Heart right ventricle (tissue), 16 donors: ENCODE results near the gene ABCB11. TPM values are rescaled to one million over a fixed set of nuclear protein-coding genes. Genes with fewer than 3 reads are reported as not detected.
A peak's percentile ranks its signal among the peaks of the same experiment; 100 is the strongest.

Experiments
- ATAC-seq, 8 donors: fragments of 200-7000 bp; cut with Tn5 transposase; one replicate each; pipeline ENCODE4 v1.9.1; 2020; ENCODE audit warnings: mild to moderate bottlenecking in 8 of 8, moderate library complexity in 8 of 8, moderate number of reproducible peaks in 1 of 8
- DNase-seq, 2 donors: peaks; one replicate each; pipeline ENCODE4 v3.0.0-alpha.2; 2020
- H3K27ac ChIP-seq, 10 donors: fragments of 200-600 bp; sonication (generic) in 2 of 10; one replicate each; pipeline versions ENCODE4 v1.5.0 to v1.8.0; 2020 to 2022; ENCODE audit warnings: mild to moderate bottlenecking in 3 of 10
- H3K27me3 ChIP-seq, 7 donors: fragments of 200-600 bp; one replicate each; pipeline ENCODE4 v1.8.0; 2021 to 2022; ENCODE audit warnings: mild to moderate bottlenecking in 2 of 7
- H3K36me3 ChIP-seq, 9 donors: fragments of 200-600 bp; sonication (generic) in 1 of 9; one replicate each; pipeline versions ENCODE4 v1.5.0 to v1.8.0; 2020 to 2022; ENCODE audit warnings: mild to moderate bottlenecking in 2 of 9
- H3K4me1 ChIP-seq, 9 donors: fragments of 200-600 bp; sonication (generic) in 1 of 9; one replicate each; pipeline versions ENCODE4 v1.5.0 to v1.8.0; 2020 to 2022; ENCODE audit warnings: mild to moderate bottlenecking in 4 of 9
- H3K4me3 ChIP-seq, 10 donors: fragments of 200-600 bp; sonication (generic) in 2 of 10; one replicate each; pipeline versions ENCODE4 v1.5.0 to v1.8.0; 2020 to 2022; ENCODE audit warnings: mild to moderate bottlenecking in 7 of 10, moderate library complexity in 2 of 10
- H3K9me3 ChIP-seq, 11 donors: fragments of 200-600 bp in 10 of 11; sonication (generic) in 2 of 11; one replicate each; pipeline versions ENCODE4 v1.5.0 to v1.8.0; 2013 to 2022; ENCODE audit warnings: mild to moderate bottlenecking in 2 of 11, control low read depth in 1 of 11, moderate library complexity in 1 of 11
- WGBS, 2 donors: extraction: QIAGEN DNeasy Blood & Tissue Kit; methylation state at CpG; one replicate each; pipeline ENCODE4 v1.1.7; 2013; ENCODE audit warnings: inconsistent platforms in 1 of 2; 5-methylcytosine and 5-hydroxymethylcytosine counted together
- intact Hi-C, 10 donors: fragments of 100-400 bp; cut with DNase I; formaldehyde crosslinking; loops; one replicate each; pipeline versions ENCODE4 v1.11.1 to v1.14.2; 2022
- polyA plus RNA-seq, 2 donors: library from polyadenylated mRNA; stranded (reverse); fragments of 200-250 nt; gene quantifications; one replicate each; pipeline ENCODE4 v1.2.3, GENCODE V29; 2013
- total RNA-seq, 10 donors: library from RNA; stranded (reverse); fragmentation: NEBNext Ultra II Directional in 3 of 10; extraction: Animal tissue kit (Norgen Biotek cat#: 25700) in 3 of 10; gene quantifications; one replicate each; pipeline versions ENCODE4 v1.2.1 to v1.2.4, GENCODE V29; 2021 to 2023
- TF ChIP-seq, protein P1 (sequence below), 9 donors: fragments of 200-600 bp; sonication (generic) in 2 of 9; IDR thresholded peaks; one replicate each; pipeline versions ENCODE4 v1.5.0 to v1.8.0; 2021 to 2022; ENCODE audit warnings: antibody characterized with exemption in 9 of 9, mild to moderate bottlenecking in 5 of 9, moderate library complexity in 1 of 9
- donor health status: Arrhythmogenic right ventricular cardiomyopathy.
- donor health status: ischemic (EF 13 %, LVEDD 7.1; RV severe dilation, severe dysfunction).
- donor health status: healthy with polysubstance abuse.
- donor health status: DM: no; HTN: yes; CAD: no.
- donor health status: DM: no; HTN: no; CAD: no.
- donor health status: ischemic (EF 25% LVEDD 6.9; RV normal size, moderate dysfunction).
- donor health status: ischemic (EF 25% LVEDD 5.7; RV mildly dilated, moderate dysfunction).
- donor health status: healthy.
- donor health status: DM: yes; HTN: yes; CAD: no.
- donor health status: Ischemic cardiomyopathy.
- donor health status: ischemic (EF 35%, LVEDD 5.7; RV mildly dilated, moderate dysfunction).
- donor health status: nonischemic (EF 11% LVEDD 7.7; RV severe dilation, severe dysfunction).
- donor health status: DM: yes; HTN: yes; CAD: no.
- donor health status: PGD.
- donor health status: ischemic (EF 29% LVEDD 5.4; RV normal size, mild dysfunction).
- donor health status: nonischemic (EF 23%, LVEDD 6.1; RV moderate dilation, normal function).

ABCB11 gene
- total and polyA plus RNA-seq, 12 donors = 0.01 to 0.23 (median 0.06) TPM; not detected in 7

DNA sequence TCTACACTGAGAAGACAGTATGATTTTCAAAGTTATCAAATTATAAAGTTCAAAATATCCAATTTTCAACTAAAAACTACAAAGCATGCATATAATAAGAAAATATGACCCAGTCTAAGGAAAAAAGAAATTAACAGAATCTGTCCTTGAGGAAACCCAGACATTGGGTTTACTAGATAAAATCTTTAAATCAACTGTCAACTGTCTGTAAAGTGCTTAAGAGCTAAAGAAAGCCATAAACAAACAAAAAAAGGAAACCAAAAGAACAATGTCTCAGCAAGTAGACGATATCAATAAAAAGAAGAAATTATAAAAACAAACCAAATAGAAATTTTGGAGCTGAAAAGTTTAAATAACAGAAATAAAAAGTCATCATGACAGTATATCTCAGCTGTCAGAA is 10.5 kb upstream of the ABCB11 start:
- Histone ChIP-seq H3K36me3 (no peaks in the 10 kb centered on the region), H3K27me3 (no peaks in the 10 kb centered on the region), H3K9me3 (peaks cover 0 to 20% (median 4%) of the 10 kb centered on the region in 11 donors), H3K27ac (no peak overlapping the region), H3K4me1 (peaks cover 0 to 32% (median 0%) of the 10 kb centered on the region in 9 donors), H3K4me3 (no peak overlapping the region)
- 43% methylated on average over 1 of the region's 1 CpG for WGBS, 2 donors
- DNase-seq (no peak), ATAC-seq (no peak)
- intact Hi-C loops = no loop called here
- TF ChIP-seq, protein P1, sequence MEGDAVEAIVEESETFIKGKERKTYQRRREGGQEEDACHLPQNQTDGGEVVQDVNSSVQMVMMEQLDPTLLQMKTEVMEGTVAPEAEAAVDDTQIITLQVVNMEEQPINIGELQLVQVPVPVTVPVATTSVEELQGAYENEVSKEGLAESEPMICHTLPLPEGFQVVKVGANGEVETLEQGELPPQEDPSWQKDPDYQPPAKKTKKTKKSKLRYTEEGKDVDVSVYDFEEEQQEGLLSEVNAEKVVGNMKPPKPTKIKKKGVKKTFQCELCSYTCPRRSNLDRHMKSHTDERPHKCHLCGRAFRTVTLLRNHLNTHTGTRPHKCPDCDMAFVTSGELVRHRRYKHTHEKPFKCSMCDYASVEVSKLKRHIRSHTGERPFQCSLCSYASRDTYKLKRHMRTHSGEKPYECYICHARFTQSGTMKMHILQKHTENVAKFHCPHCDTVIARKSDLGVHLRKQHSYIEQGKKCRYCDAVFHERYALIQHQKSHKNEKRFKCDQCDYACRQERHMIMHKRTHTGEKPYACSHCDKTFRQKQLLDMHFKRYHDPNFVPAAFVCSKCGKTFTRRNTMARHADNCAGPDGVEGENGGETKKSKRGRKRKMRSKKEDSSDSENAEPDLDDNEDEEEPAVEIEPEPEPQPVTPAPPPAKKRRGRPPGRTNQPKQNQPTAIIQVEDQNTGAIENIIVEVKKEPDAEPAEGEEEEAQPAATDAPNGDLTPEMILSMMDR (IDR thresholded peaks at IDR 0.05) = no peak

DNA sequence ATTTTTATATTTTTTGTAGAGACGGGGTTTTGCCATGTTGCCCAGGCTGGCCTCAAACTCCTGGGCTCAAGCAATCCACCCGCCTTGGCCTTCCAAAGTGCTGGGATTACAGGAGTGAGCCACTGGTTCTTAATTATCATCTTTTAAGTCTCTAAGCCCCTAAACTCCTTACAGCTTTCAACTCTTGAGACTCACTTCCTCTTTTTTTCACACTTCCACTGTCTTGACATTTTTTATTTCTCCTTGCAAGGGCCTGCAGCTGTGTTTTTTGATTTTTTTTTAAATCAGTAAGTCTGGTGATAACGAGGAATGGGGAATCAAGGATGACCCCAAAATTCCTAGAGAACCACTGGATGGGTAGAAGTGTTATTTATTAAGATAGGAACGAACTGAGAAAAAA is 8.6 kb upstream of the ABCB11 start:
- intact Hi-C loops = no loop called here
- ATAC-seq (no peak), DNase-seq (no peak)
- Histone ChIP-seq H3K27ac (no peak overlapping the region), H3K27me3 (no peaks in the 10 kb centered on the region), H3K4me1 (peaks cover 0 to 34% (median 0%) of the 10 kb centered on the region in 9 donors), H3K9me3 (peaks cover 0 to 20% (median 4%) of the 10 kb centered on the region in 11 donors), H3K4me3 (no peak overlapping the region), H3K36me3 (no peaks in the 10 kb centered on the region)
- 72 to 86% methylated on average over 4 of the region's 4 CpGs for WGBS, 2 donors
- TF ChIP-seq, protein P1 (IDR thresholded peaks at IDR 0.05) = no peak

DNA sequence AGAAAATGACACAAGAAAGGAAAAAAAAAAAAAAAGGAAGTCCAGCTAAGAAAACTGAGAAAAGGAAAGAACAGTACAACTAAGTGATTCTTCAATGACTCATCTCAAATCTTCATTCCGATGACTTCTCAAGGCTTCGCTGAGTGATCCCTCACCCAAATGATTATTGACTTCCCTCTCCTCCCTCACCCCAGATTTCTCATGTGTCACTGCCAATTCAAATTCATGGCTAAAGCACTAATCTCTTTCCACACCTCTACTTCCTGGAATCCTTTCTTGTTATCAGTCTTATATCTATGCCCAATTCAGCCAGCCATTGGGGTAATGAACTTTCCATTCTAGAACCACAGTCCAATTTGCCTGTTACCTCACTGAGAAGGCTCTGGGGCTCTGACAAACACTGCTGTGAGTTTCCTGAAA is 7.2 kb upstream of the ABCB11 start:
- peak in 1 of 8 donors; percentile 22 for ATAC-seq
- H3K4me1 ChIP-seq = peaks cover 0 to 37% (median 0%) of the 10 kb centered on the region in 9 donors
- no peaks in the 10 kb centered on the region for H3K36me3 ChIP-seq
- peak overlapping the region in 1 of 10 donors; percentile 51 for H3K27ac ChIP-seq
- H3K27me3 ChIP-seq = no peaks in the 10 kb centered on the region
- WGBS, 2 donors = 84 to 88% methylated on average over 2 of the region's 2 CpGs
- intact Hi-C loops = no loop called here
- H3K9me3 ChIP-seq = peaks cover 0 to 13% (median 4%) of the 10 kb centered on the region in 11 donors
- DNase-seq = no peak
- TF ChIP-seq, protein P1 (IDR thresholded peaks at IDR 0.05) = no peak
- H3K4me3 ChIP-seq = no peak overlapping the region

DNA sequence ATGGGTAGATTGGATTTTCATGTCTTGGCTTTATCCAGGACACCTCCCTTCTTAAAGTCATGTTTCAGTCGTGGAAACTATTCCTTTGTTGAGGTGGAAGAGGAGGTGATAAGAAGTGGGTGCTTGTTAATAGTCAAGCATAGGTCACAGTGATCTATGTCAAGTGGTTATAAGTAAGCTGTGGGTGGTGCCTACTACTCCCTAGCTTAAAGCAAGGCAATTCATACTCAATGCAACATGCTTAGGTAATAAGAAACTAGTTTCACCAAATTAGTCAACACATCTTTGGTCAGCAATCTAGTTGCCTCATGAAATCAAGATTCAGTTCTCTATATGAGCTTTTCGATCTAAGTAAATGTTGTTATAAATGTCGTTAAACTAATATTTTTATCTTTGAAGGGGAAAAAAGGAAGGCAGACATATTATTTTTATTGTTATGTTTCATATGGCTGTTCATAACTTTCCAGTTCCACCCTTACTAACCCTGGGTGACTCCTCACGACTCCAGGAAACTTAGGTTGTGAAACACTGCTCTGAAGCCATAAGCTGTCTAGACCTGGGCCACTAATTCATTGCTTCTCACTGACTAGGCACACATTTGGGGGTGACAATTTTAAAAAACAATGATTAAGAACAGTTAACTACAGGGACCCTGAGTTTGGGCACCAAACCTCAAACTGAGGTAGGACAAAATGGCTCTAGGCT is 5.8 kb upstream of the ABCB11 start:
- ATAC-seq = peak in 1 of 8 donors; percentile 50
- 68 to 72% methylated on average over 4 of the region's 4 CpGs for WGBS, 2 donors
- TF ChIP-seq, protein P1 (IDR thresholded peaks at IDR 0.05) = no peak

More for the DNA sequence above, 5.8 kb upstream of the ABCB11 start:
- intact Hi-C loops = no loop called here
- H3K36me3 ChIP-seq = no peaks in the 10 kb centered on the region
- H3K4me3 ChIP-seq = no peak overlapping the region
- no peaks in the 10 kb centered on the region for H3K27me3 ChIP-seq
- peak overlapping the region in 1 of 10 donors; percentile 2 for H3K27ac ChIP-seq
- DNase-seq = no peak
- peaks cover 0 to 37% (median 0%) of the 10 kb centered on the region in 9 donors for H3K4me1 ChIP-seq
- H3K9me3 ChIP-seq = peaks cover 0 to 6% (median 0%) of the 10 kb centered on the region in 11 donors
